Inflammatory macrophage (primary cell): Measurements from ENCODE around the gene PSMC4.

ENCODE experiments used
- DNase-seq, 2 donors: peaks; one replicate each; pipeline ENCODE4 v3.0.0-alpha.2; 2020 to 2022
- total RNA-seq, 18 experiments: gene quantifications; one replicate each; lab custom pipeline; 2026; ENCODE audit warnings: mixed read lengths in 6 of 18, inconsistent platforms in 2 of 18; lab: John Stamatoyannopoulos, UW

PSMC4 gene
- total RNA-seq: 54.9 to 98.6 (median 75.9) reads per million in 18 experiments

GRCh38 chr19:39970675-39971379, at the start of gene PSMC4:
Gene PSMC4 (plus strand): TSS chr19:39971165. CDS start chr19:39971203, 38 bp downstream.
- peak; percentile 99 to 100 for DNase-seq

- no peak for DNase-seq
Measured at GRCh38 chr19:39923862-39924261, 47.1 kb upstream of the PSMC4 start.

- no peak for DNase-seq
Measured at GRCh38 chr19:39924389-39924788, 46.6 kb upstream of the PSMC4 start.

- no peak for DNase-seq
Measured at GRCh38 chr19:39924952-39925351, 46.0 kb upstream of the PSMC4 start.

- no peak for DNase-seq
Measured at GRCh38 chr19:39926170-39926760, 44.7 kb upstream of the PSMC4 start.

- DNase-seq: no peak
Measured at GRCh38 chr19:39927076-39927475, 43.9 kb upstream of the PSMC4 start.

GRCh38 chr19:39927524-39928356, 43.2 kb upstream of the PSMC4 start:
- DNase-seq: no peak

GRCh38 chr19:39928357-39928725, 42.6 kb upstream of the PSMC4 start:
- DNase-seq: no peak

GRCh38 chr19:39929750-39930149, 41.2 kb upstream of the PSMC4 start:
- no peak for DNase-seq

- no peak for DNase-seq
Measured at GRCh38 chr19:39934584-39935363, 36.2 kb upstream of the PSMC4 start, which contains the start of gene FCGBP. Gene FCGBP (minus strand): TSS chr19:39934634.

GRCh38 chr19:39935364-39935661, 35.7 kb upstream of the PSMC4 start:
- DNase-seq: no peak

GRCh38 chr19:39936020-39936419, 34.9 kb upstream of the PSMC4 start:
- no peak for DNase-seq

- DNase-seq: no peak
Measured at GRCh38 chr19:39936622-39937021, 34.3 kb upstream of the PSMC4 start.

- no peak for DNase-seq
Measured at GRCh38 chr19:39937094-39937720, 33.8 kb upstream of the PSMC4 start.

GRCh38 chr19:39937787-39938186, 33.2 kb upstream of the PSMC4 start:
- peak in 1 of 2 donors; percentile 34 for DNase-seq

- DNase-seq: no peak
Measured at GRCh38 chr19:39939556-39939955, 31.4 kb upstream of the PSMC4 start.

- no peak for DNase-seq
Measured at GRCh38 chr19:39940221-39940833, 30.6 kb upstream of the PSMC4 start.

GRCh38 chr19:39941151-39941550, 29.8 kb upstream of the PSMC4 start:
- DNase-seq: no peak

GRCh38 chr19:39941615-39942365, 29.2 kb upstream of the PSMC4 start:
- peak; percentile 87 to 91 for DNase-seq

- DNase-seq: no peak
Measured at GRCh38 chr19:39942366-39942730, 28.6 kb upstream of the PSMC4 start.

- DNase-seq: no peak
Measured at GRCh38 chr19:39943586-39943985, 27.4 kb upstream of the PSMC4 start.
